Pulmonary artery endothelial cell (primary cell): ENCODE data around the gene ACLY. TPM values are rescaled to one million over a fixed set of nuclear protein-coding genes. Genes with fewer than 3 reads are reported as not detected.
"Not testable (repeated sequence)": the region's sequence is repeated elsewhere in the genome, so short reads cannot be mapped to it uniquely, and the experiment has no call there.

Experiments used
- DNase-seq: peaks from one replicate; pipeline ENCODE4 v3.0.0-alpha.2; 2011; ENCODE audit warnings: low read depth, low spot score
- total RNA-seq: library from RNA; depleted of rRNA; stranded (reverse); fragments of >200 nt; gene quantifications from 2 replicates; pipeline ENCODE4 v1.2.3, GENCODE V29; 2014

ACLY gene
- total RNA-seq, 1 donor from 2014 or later = 340 TPM

GRCh38 chr17:41835800-41836549, 82.8 kb downstream of the ACLY start, which contains the start of gene NT5C3B:
TSS of gene NT5C3B (minus strand) at chr17:41836232. CDS start at chr17:41836193, 39 bp downstream.
- DNase-seq = no peak

GRCh38 chr17:41835214-41835799, 83.4 kb downstream of the ACLY start:
- DNase-seq = no peak

GRCh38 chr17:41829961-41830360, 88.8 kb downstream of the ACLY start:
- not testable (repeated sequence) for DNase-seq

- no peak for DNase-seq
Observed at GRCh38 chr17:41825175-41825845, 93.4 kb downstream of the ACLY start.

GRCh38 chr17:41824086-41824485, 94.7 kb downstream of the ACLY start:
- DNase-seq = no peak

GRCh38 chr17:41823580-41823979, 95.2 kb downstream of the ACLY start:
- no peak for DNase-seq

GRCh38 chr17:41823141-41823524, 95.6 kb downstream of the ACLY start:
- DNase-seq = no peak

- DNase-seq = no peak
Observed at GRCh38 chr17:41822216-41823140, 96.3 kb downstream of the ACLY start.

GRCh38 chr17:41821776-41822175, 97.0 kb downstream of the ACLY start:
- DNase-seq = no peak

- no peak for DNase-seq
Observed at GRCh38 chr17:41818024-41818423, 100.7 kb downstream of the ACLY start.

Other genes starting within 250 kb of the ACLY start
- gene EIF1, start 230.1 kb downstream of the ACLY start, total RNA-seq = 66.4 and 81.1 TPM in 2 replicates
- not detected in 2 replicates for gene GAST, start 206.6 kb downstream of the ACLY start, total RNA-seq
- 0.07 and 0.18 TPM in 2 replicates for gene HAP1, start 184.3 kb downstream of the ACLY start, total RNA-seq
- gene JUP, start 132.2 kb downstream of the ACLY start, total RNA-seq = 71.6 and 76.9 TPM in 2 replicates
- gene P3H4, start 107.0 kb downstream of the ACLY start, total RNA-seq = 49.1 and 59.4 TPM in 2 replicates
- 139 and 196 TPM in 2 replicates for gene FKBP10, start 105.9 kb downstream of the ACLY start, total RNA-seq
- 68.8 and 72.0 TPM in 2 replicates for gene NT5C3B, start 82.7 kb downstream of the ACLY start, total RNA-seq
- not detected in 2 replicates for gene KLHL10, start 81.1 kb downstream of the ACLY start, total RNA-seq
- 24.7 and 35.4 TPM in 2 replicates for gene KLHL11, start 53.5 kb downstream of the ACLY start, total RNA-seq
- 0.07 and 0.13 TPM in 2 replicates for gene ODAD4, start 11.7 kb upstream of the ACLY start, total RNA-seq
- 66.5 and 75.4 TPM in 2 replicates for gene CNP, start 47.8 kb upstream of the ACLY start, total RNA-seq
- 74.8 and 90.8 TPM in 2 replicates for gene DNAJC7, start 98.5 kb upstream of the ACLY start, total RNA-seq
- 41.6 and 52.4 TPM in 2 replicates for gene NKIRAS2, start 101.1 kb upstream of the ACLY start, total RNA-seq
- gene C17orf113, start 131.7 kb upstream of the ACLY start, total RNA-seq = 0.11 and 0.26 TPM in 2 replicates
- not detected in 2 replicates for gene ZNF385C, start 179.5 kb upstream of the ACLY start, total RNA-seq
- 9.6 TPM in 2 replicates for gene DHX58, start 193.8 kb upstream of the ACLY start, total RNA-seq
- gene KAT2A, start 202.4 kb upstream of the ACLY start, total RNA-seq = 7.1 and 13.2 TPM in 2 replicates
- gene HSPB9, start 203.9 kb upstream of the ACLY start, total RNA-seq = not detected in 2 replicates
- 105 and 116 TPM in 2 replicates for gene RAB5C, start 236.0 kb upstream of the ACLY start, total RNA-seq